AG04449 (cell line): ENCODE results near the gene MACROH2A1.

Source experiments
- CTCF ChIA-PET: fragments of 350-600 bp; formaldehyde crosslinking; extraction: SDS; loops from one replicate; lab custom pipeline; 2021; ENCODE audit warnings: antibody characterized with exemption; lab: Yijun Ruan, JAX
- POLR2A ChIA-PET: fragments of 400-600, 350-600 bp; formaldehyde crosslinking; extraction: SDS; loops from one replicate; lab custom pipeline; 2020; ENCODE audit warnings: antibody characterized with exemption, inconsistent platforms; lab: Yijun Ruan, JAX
- DNase-seq: peaks from one replicate; pipeline ENCODE4 v3.0.0-alpha.2; 2010; ENCODE audit warnings: low read depth, low spot score
- H3K4me3 ChIP-seq: 2 replicates; pipeline ENCODE4 v1.5.1; 2011; ENCODE audit warnings: low read depth, mild to moderate bottlenecking, control low read depth, low read length
- TF ChIP-seq, protein P1 (sequence below): IDR thresholded peaks from one replicate; pipeline ENCODE4 v1.5.1; 2011; ENCODE audit warnings: mild to moderate bottlenecking, moderate library complexity, low read length, control low read depth, inconsistent platforms; ENCODE audit not compliant: insufficient read depth; ENCODE audit errors: missing control alignments

MACROH2A1 gene

DNA sequence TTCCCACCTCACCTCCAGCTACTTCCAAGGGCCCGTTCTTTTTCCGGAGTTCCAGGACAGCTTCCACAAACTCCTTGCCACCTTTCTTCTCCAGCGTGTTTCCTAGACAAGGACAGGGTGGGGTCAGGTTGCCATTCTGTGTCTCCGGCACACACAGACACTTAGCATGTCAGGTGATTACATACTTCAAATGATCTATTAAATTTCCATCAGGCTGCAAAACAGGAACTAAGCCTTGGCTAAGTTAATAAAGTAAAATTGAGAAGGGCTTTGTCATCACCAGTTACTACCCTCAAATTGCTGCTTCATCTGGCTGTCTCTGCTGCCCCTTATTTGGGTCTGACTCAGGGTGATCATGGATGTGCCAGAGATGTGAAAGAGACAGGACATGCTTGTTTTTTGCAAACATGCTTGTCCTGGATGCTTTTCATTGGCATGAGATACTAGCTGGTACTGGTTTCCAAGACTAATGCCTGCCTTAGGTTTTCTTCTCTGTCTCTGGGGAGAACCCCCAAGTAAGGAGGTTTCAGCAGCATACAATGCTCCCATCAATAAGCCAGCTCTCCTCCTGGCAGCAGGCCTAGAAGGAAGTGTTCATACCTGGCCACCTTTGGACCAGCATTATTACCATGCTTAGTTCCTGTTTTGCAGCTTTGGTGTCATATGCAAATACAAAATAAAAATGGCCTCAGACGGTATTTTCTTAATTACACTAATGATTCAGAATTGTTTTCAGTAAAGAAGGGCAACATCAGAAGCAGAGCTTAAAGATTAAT is 52.9 kb downstream of the MACROH2A1 start:
- POLR2A ChIA-PET, result no interaction called here
- H3K4me3 ChIP-seq, result no peak overlapping the region
- TF ChIP-seq, protein P1, sequence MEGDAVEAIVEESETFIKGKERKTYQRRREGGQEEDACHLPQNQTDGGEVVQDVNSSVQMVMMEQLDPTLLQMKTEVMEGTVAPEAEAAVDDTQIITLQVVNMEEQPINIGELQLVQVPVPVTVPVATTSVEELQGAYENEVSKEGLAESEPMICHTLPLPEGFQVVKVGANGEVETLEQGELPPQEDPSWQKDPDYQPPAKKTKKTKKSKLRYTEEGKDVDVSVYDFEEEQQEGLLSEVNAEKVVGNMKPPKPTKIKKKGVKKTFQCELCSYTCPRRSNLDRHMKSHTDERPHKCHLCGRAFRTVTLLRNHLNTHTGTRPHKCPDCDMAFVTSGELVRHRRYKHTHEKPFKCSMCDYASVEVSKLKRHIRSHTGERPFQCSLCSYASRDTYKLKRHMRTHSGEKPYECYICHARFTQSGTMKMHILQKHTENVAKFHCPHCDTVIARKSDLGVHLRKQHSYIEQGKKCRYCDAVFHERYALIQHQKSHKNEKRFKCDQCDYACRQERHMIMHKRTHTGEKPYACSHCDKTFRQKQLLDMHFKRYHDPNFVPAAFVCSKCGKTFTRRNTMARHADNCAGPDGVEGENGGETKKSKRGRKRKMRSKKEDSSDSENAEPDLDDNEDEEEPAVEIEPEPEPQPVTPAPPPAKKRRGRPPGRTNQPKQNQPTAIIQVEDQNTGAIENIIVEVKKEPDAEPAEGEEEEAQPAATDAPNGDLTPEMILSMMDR, result no peak
- CTCF ChIA-PET, result interaction anchor here (1.0 to 6.3 kb wide), 7 partner anchors 9 to 440 kb away, joined by 3 to 34 read pairs (median 4); no protein-coding TSS in a partner anchor
- DNase-seq, result no peak

DNA sequence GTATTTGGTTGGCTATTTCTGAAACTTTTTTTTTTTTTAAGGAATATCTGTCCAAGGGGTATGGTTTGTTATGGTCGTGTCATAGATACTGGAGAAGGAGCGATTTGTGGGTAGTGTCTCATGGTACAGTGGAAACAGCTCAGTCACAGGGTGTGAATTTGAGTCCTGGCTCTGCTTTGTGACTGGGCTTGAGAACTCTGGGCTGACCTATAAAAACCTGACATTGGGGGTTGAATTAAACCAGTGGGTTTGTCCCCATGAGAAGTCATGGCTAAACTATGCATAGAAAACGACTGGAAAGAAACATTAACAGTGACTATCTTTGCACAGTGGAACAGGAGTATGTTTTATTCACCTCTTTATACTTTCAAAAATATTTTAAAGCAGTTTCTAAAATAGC is 54.7 kb downstream of the MACROH2A1 start:
- H3K4me3 ChIP-seq, result no peak overlapping the region
- ChIA-PET CTCF (interaction anchor here (1.0 to 6.3 kb wide), 6 partner anchors 8 to 438 kb away, joined by 3 to 34 read pairs (median 4); no protein-coding TSS in a partner anchor), POLR2A (interaction anchor here (0.5 kb wide), 1 partner anchor 204 kb away, joined by 3 read pairs; no protein-coding TSS in a partner anchor)
- DNase-seq, result no peak
- TF ChIP-seq, protein P1, result no peak

GRCh38 chr5:135343413-135343812 is 55.6 kb downstream of the MACROH2A1 start:
- CTCF ChIA-PET, result interaction anchor here (1.0 to 6.3 kb wide), 3 partner anchors 10 to 83 kb away, joined by 3 to 34 read pairs (median 10); no protein-coding TSS in a partner anchor
- no peak for DNase-seq

DNA sequence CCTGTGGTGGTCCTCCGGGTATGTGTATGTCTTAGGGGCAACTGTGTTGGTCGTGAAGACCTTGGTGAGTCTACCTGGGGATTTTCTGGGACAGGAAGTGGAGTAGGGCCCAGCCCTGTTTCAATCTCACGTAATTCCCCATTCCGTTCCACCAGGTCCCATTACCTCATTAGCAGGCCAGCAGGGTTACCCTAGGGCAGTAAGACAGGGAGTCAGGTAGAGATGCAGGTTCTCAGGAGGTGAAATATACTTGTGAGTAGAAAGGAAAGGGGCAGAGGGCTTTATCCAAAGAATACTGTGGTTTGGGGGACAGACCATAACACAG is 56.5 kb downstream of the MACROH2A1 start:
- ChIA-PET POLR2A (no interaction called here), CTCF (interaction anchor here (0.9 to 6.3 kb wide), 2 partner anchors 10 to 16 kb away, joined by 3 to 34 read pairs; no protein-coding TSS in a partner anchor)
- no peak overlapping the region for H3K4me3 ChIP-seq
- no peak for DNase-seq
- TF ChIP-seq, protein P1, result no peak

More at GRCh38 chr5:135343413-135343812, 55.6 kb downstream of the MACROH2A1 start:
- TF ChIP-seq, protein P1, result no peak
- POLR2A ChIA-PET, result no interaction called here
- no peak overlapping the region for H3K4me3 ChIP-seq

DNA sequence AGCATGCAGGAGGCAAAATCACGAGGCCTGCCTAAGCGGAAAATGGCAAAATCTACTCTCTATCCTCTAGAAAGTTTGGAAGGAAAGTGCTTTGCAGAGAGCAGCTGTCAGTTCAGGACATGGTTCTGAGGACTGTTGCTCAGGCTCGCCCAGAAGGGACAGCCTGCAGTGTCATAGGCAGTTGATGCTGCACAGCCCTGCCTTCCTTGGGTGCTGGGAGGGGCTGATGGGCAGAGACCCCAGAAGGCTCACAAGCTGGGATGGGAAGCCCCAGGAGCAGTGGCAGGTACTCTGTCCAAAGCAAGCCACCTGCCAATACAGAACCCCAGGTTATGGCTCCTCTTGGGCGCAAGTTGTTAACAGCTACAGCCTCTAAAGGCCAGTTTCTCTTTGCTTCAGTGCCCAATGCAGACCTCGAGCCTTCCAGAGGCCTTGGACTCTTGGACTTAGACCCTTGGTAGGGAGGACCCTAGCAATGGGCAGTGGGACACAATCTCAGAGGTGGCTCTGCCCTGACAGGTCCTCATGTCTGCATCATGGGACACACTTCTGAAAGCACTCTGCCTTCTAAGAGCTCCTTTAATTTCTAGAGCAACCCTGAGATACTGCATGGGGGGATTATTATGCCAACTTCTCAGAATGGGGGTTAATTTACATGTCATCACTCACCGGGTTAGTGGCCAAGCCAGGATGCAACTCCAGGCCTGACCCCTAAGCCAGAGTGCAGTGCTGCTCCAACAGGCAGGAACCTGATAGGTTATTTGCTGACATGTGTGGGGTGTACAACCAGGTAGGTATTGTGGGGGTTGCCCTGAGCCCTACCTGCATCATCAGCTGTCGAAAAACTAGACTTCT is 57.1 kb downstream of the MACROH2A1 start:
- TF ChIP-seq, protein P1, result no peak
- CTCF ChIA-PET, result interaction anchor here (0.9 to 6.3 kb wide), 3 partner anchors 10 to 84 kb away, joined by 3 to 34 read pairs (median 5); no protein-coding TSS in a partner anchor
- DNase-seq, result no peak
- POLR2A ChIA-PET, result no interaction called here
- no peak overlapping the region for H3K4me3 ChIP-seq
